Hepatocyte (in vitro differentiated cells): ENCODE measurements around the gene PRRG3.

Source experiments
- EZH2 ChIP-seq: fragments of 200-600 bp; sonication (generic); IDR thresholded peaks from 2 replicates; pipeline ENCODE4 v1.6.1; 2016; ENCODE audit warnings: antibody characterized with exemption, mild to moderate bottlenecking, borderline replicate concordance
- EZH2phosphoT487 ChIP-seq: fragments of 200-600 bp; sonication (generic); IDR thresholded peaks from one replicate; pipeline ENCODE4 v1.6.1; 2018; ENCODE audit warnings: antibody characterized with exemption, mild to moderate bottlenecking, low read depth, moderate library complexity; ENCODE audit not compliant: unreplicated experiment, severe bottlenecking
- TF ChIP-seq, protein P1 (sequence below): fragments of 200-600 bp; sonication (generic); IDR thresholded peaks from 2 replicates; pipeline ENCODE4 v1.5.1; 2016; ENCODE audit warnings: antibody characterized with exemption, mild to moderate bottlenecking; ENCODE audit not compliant: poor library complexity

DNA sequence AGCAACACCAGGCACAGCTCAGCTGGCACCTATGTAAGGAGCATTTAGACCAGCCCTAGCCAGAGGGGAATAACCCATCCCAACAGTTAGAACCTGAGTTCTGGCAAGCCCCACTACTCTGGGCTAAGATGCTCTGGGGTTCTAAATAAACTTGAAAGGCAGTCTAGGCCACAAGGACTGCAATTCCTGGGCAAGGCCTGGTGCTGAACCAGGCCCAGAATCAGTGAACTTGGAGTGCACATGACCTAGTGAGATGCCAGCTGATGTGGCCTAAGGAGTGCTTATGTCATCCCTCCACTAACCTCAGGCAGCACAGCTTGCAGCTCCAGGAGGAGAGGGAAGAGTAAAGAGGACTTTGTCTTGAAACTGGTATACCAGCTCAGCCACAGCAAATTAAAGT is 7.6 kb upstream of the PRRG3 start:
- TF ChIP-seq, protein P1, sequence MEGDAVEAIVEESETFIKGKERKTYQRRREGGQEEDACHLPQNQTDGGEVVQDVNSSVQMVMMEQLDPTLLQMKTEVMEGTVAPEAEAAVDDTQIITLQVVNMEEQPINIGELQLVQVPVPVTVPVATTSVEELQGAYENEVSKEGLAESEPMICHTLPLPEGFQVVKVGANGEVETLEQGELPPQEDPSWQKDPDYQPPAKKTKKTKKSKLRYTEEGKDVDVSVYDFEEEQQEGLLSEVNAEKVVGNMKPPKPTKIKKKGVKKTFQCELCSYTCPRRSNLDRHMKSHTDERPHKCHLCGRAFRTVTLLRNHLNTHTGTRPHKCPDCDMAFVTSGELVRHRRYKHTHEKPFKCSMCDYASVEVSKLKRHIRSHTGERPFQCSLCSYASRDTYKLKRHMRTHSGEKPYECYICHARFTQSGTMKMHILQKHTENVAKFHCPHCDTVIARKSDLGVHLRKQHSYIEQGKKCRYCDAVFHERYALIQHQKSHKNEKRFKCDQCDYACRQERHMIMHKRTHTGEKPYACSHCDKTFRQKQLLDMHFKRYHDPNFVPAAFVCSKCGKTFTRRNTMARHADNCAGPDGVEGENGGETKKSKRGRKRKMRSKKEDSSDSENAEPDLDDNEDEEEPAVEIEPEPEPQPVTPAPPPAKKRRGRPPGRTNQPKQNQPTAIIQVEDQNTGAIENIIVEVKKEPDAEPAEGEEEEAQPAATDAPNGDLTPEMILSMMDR, result no peak
- no peak for TF ChIP-seq EZH2phosphoT487
- TF ChIP-seq EZH2, result no peak
